HepG2 (cell line): ENCODE measurements around the gene RNFT2. TPM values are rescaled to one million over a fixed set of nuclear protein-coding genes. Genes with fewer than 3 reads are reported as not detected.

Source experiments
- MAFK ChIP-seq, 2 experiments: IDR thresholded peaks in 1 of 2; conservative IDR thresholded peaks in 1 of 2; 2 replicates each; pipeline ENCODE4 v1.6.1; 2011; ENCODE audit warnings: improper control_type of control experiment in 2 of 2, low read length in 2 of 2
- ONECUT2 ChIP-seq: sonication (generic); formaldehyde crosslinking; IDR thresholded peaks from 2 replicates; pipeline ENCODE4 v1.4.0; 2020; ENCODE audit warnings: missing genetic modification reagents
- WIZ ChIP-seq: sonication (generic); formaldehyde crosslinking; IDR thresholded peaks from 2 replicates; pipeline ENCODE4 v1.5.1; 2020; ENCODE audit warnings: mild to moderate bottlenecking, missing genetic modification reagents
- ZNF432 ChIP-seq: sonication (generic); formaldehyde crosslinking; IDR thresholded peaks from 2 replicates; pipeline ENCODE4 v1.5.0; 2020; ENCODE audit warnings: missing genetic modification reagents, mild to moderate bottlenecking, borderline replicate concordance
- polyA plus RNA-seq, 8 experiments: library from polyadenylated mRNA; depleted of rRNA in 3 of 8; stranded (reverse) in 7 of 8; unstranded in 1 of 8; fragments of >200 nt; fragmentation: Illumina TruSeq in 4 of 8; extraction: Trizol in 4 of 8; gene quantifications; 2 replicates each; pipeline versions ENCODE4 v1.2.1 to v1.2.3, GENCODE V29; 2011 to 2016; ENCODE audit warnings: low read depth in 4 of 8, missing spikeins in 1 of 8, mixed read lengths in 1 of 8; ENCODE audit not compliant: insufficient read depth in 1 of 8
- total RNA-seq, 5 experiments: library from RNA; depleted of rRNA; stranded (reverse); fragments of >200 nt; fragmentation: Illumina TruSeq; extraction: Trizol; gene quantifications; 2 replicates each; pipeline ENCODE4 v1.2.3, GENCODE V29; 2016; ENCODE audit warnings: low read depth in 1 of 5
- TF ChIP-seq, protein P1 (sequence below): sonication (generic); formaldehyde crosslinking; IDR thresholded peaks from 2 replicates; pipeline ENCODE4 v1.4.0; 2020; ENCODE audit warnings: mild to moderate bottlenecking, missing genetic modification reagents

Gene RNFT2
- total and polyA plus RNA-seq, 2 of the 13 experiments (the other 11 are each of a cell fraction or from before 2014, with no cell fraction given), result 3.3 to 8.3 TPM

DNA sequence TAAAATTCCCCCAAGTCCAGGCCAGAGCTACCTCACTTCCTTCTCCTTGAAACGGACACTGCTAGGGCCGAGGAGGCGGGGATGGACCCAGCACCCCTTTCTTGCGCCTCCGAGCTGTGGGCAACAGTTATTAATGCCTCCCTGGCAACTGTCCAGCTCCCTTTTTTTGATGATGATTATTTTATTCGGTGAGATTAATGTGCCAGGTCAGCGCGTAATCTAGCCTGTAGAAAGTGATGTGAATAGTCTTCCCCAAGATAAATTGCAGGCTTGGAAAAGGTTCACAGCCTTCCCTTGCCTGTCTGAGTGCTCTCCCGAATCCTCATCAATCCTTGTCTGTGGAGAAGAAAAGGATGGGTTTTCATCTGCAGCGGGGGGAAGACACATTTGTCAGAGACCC lies 54.3 kb downstream of the RNFT2 start (continued):
- TF ChIP-seq, protein P1, sequence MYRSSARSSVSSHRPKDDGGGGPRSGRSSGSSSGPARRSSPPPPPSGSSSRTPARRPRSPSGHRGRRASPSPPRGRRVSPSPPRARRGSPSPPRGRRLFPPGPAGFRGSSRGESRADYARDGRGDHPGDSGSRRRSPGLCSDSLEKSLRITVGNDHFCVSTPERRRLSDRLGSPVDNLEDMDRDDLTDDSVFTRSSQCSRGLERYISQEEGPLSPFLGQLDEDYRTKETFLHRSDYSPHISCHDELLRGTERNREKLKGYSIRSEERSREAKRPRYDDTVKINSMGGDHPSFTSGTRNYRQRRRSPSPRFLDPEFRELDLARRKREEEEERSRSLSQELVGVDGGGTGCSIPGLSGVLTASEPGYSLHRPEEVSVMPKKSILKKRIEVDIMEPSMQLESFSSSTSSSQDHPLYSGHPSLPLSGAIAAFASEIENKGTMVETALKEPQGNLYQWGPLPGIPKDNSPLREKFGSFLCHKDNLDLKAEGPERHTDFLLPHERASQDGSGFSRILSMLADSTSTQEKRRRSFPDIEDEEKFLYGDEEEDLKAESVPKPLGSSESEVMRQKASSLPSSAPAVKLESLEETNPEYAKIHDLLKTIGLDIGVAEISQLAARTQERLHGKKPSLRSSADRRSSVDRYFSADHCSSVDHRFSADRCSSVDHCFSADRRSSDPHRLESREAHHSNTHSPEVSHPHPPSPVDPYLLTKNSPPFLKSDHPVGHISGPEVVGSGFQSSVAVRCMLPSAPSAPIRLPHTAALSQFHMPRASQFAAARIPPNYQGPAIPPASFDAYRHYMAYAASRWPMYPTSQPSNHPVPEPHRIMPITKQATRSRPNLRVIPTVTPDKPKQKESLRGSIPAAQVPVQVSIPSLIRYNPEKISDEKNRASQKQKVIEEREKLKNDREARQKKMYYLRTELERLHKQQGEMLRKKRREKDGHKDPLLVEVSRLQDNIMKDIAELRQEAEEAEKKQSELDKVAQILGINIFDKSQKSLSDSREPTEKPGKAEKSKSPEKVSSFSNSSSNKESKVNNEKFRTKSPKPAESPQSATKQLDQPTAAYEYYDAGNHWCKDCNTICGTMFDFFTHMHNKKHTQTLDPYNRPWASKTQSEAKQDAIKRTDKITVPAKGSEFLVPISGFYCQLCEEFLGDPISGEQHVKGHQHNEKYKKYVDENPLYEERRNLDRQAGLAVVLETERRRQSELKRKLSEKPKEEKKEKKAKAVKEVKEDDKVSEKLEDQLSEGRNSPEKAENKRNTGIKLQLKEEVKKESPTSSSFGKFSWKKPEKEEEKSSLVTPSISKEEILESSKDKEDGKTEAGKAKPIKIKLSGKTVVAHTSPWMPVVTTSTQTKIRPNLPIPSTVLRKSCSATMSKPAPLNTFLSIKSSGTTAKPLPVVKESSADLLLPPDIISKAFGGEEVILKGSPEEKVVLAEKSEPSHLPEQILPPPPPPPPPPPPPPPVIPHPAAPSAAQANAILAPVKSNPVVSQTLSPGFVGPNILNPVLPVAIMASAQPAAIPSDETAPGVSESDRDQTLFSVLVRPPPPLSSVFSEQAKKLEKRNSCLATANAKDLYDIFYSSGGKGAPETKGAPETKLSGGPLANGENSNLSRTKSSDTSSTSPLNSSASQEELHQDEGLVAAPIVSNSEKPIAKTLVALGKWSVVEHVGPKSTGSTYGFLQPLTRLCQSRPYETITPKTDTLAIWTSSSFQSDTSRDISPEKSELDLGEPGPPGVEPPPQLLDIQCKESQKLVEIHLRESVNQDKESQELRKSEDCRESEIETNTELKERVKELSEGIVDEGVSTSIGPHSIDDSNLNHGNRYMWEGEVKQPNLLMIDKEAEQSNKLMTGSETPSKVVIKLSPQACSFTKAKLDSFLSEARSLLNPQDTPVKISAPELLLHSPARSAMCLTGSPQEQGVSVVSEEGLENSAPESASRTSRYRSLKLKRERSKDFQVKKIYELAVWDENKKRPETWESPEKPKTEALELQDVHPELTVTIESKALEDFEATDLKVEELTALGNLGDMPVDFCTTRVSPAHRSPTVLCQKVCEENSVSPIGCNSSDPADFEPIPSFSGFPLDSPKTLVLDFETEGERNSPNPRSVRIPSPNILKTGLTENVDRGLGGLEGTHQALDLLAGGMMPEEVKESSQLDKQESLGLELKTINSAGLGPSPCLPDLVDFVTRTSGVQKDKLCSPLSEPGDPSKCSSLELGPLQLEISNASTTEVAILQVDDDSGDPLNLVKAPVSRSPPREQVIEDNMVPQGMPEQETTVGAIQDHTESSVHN (CRISPR knock-in tag), result no peak
- no peak for TF ChIP-seq ONECUT2 (CRISPR knock-in tag)
- no peak for TF ChIP-seq WIZ (CRISPR knock-in tag)
- TF ChIP-seq MAFK (conservative IDR thresholded peaks at IDR 0.05 in 1 of 2, IDR thresholded peaks at IDR 0.05 in 1 of 2; ENCODE audit: low read length in 2 of 2), result peak in 1 of 2 experiments; percentile 55; a peak in 2 of 4 replicates
- no peak for TF ChIP-seq ZNF432 (CRISPR knock-in tag)
